Cardiac fibroblast (primary cell): ENCODE results near the gene DNASE2.

Experiments
- DNase-seq, 2 donors: peaks; one replicate each; pipeline versions ENCODE4 v3.0.0 to v3.0.0-alpha.2; 2010; ENCODE audit warnings: low read depth in 2 of 2
- H3K4me3 ChIP-seq, 2 donors: replicated peaks in 1 of 2; 1 replicate in 1 of 2; 2 replicates in 1 of 2; pipeline ENCODE4 v1.5.1; 2011; ENCODE audit warnings: low read depth in 2 of 2, low read length in 2 of 2, mild to moderate bottlenecking in 2 of 2, moderate library complexity in 1 of 2
- CTCF ChIP-seq: IDR thresholded peaks from one replicate; pipeline ENCODE4 v1.5.1; 2011; ENCODE audit warnings: low read depth, mild to moderate bottlenecking, low read length, inconsistent platforms

Gene DNASE2

GRCh38 chr19:12885749-12886650 is 4.8 kb upstream of the DNASE2 start:
- H3K4me3 ChIP-seq, result peak overlapping the region; percentile 11 to 35
- peak in 1 of 2 donors; percentile 16 for DNase-seq
- TF ChIP-seq CTCF, result no peak

GRCh38 chr19:12884926-12885748 is 3.9 kb upstream of the DNASE2 start:
- H3K4me3 ChIP-seq, result peak overlapping the region; percentile 23 to 35
- peak; percentile 60 for TF ChIP-seq CTCF
- DNase-seq, result peak; percentile 65 to 68

GRCh38 chr19:12884627-12884925 is 3.3 kb upstream of the DNASE2 start:
- TF ChIP-seq CTCF, result no peak
- H3K4me3 ChIP-seq, result no peak overlapping the region

GRCh38 chr19:12884202-12884601 is 3.0 kb upstream of the DNASE2 start:
- no peak for DNase-seq
- no peak overlapping the region for H3K4me3 ChIP-seq
- no peak for TF ChIP-seq CTCF

More at GRCh38 chr19:12884627-12884925, 3.3 kb upstream of the DNASE2 start:
- no peak for DNase-seq

GRCh38 chr19:12882589-12882988 is 1.3 kb upstream of the DNASE2 start:
- no peak for TF ChIP-seq CTCF
- H3K4me3 ChIP-seq, result no peak overlapping the region
- DNase-seq, result no peak

- DNase-seq, result peak; percentile 21 to 38
- H3K4me3 ChIP-seq, result peak overlapping the region; percentile 77 to 89
- TF ChIP-seq CTCF, result no peak
Measured at GRCh38 chr19:12880551-12881171, 588 bp downstream of the DNASE2 start.
